B cell (primary cell): ENCODE data around the gene FBN1. TPM values are rescaled to one million over a fixed set of nuclear protein-coding genes. Genes with fewer than 3 reads are reported as not detected.

Experiments used
- ATAC-seq: fragments of 200-7000 bp; cut with Tn5 transposase; one replicate; pipeline ENCODE4 v1.10.0; 2021; ENCODE audit warnings: low read depth, mild to moderate bottlenecking, moderate number of reproducible peaks, moderate library complexity
- CTCF ChIA-PET: fragments of 350-600 bp; sonication (Branson Sonifier 250); formaldehyde crosslinking; loops from one replicate; lab custom pipeline; 2021; ENCODE audit warnings: antibody characterized with exemption, inconsistent platforms; lab: Charles Lee
- POLR2A ChIA-PET: fragments of 350-600 bp; sonication (Branson Sonifier 250); formaldehyde crosslinking; loops from one replicate; lab custom pipeline; 2021; ENCODE audit warnings: antibody characterized with exemption; lab: Charles Lee
- DNase-seq: peaks from one replicate; pipeline ENCODE4 v3.0.0; 2013
- H2AFZ ChIP-seq: 2 replicates; pipeline ENCODE4 v1.6.1; 2012; ENCODE audit warnings: mild to moderate bottlenecking, low read depth, low read length; ENCODE audit not compliant: insufficient read depth, poor library complexity, severe bottlenecking
- H3K27ac ChIP-seq, 2 donors: 1 replicate in 1 of 2; 2 replicates in 1 of 2; pipeline ENCODE4 v1.5.1; 2012 to 2013; ENCODE audit warnings: low read length in 2 of 2, mild to moderate bottlenecking in 2 of 2, moderate library complexity in 1 of 2
- H3K27me3 ChIP-seq, 4 experiments: fragments of 200-600 bp in 1 of 4; sonication (generic) in 1 of 4; replicated peaks in 1 of 4; 1 replicate in 2 of 4; 2 replicates in 2 of 4; pipeline versions ENCODE4 v1.6.1 to v1.7.0; 2013 to 2016; ENCODE audit warnings: low read length in 3 of 4, mild to moderate bottlenecking in 2 of 4, mixed read lengths in 1 of 4, moderate library complexity in 1 of 4; ENCODE audit not compliant: insufficient read depth in 4 of 4, control insufficient read depth in 3 of 4; ENCODE audit errors: control extremely low read depth in 1 of 4
- H3K36me3 ChIP-seq, 2 experiments: replicated peaks in 1 of 2; 1 replicate in 1 of 2; 2 replicates in 1 of 2; pipeline versions ENCODE4 v1.6.1 to v1.7.1; 2013; ENCODE audit warnings: low read length in 1 of 2; ENCODE audit not compliant: insufficient read depth in 2 of 2, control insufficient read depth in 1 of 2; ENCODE audit errors: control extremely low read depth in 1 of 2, extremely low read depth in 1 of 2
- H3K4me1 ChIP-seq, 2 donors: fragments of 200-600 bp in 1 of 2; sonication (generic) in 1 of 2; 1 replicate in 1 of 2; 2 replicates in 1 of 2; pipeline versions ENCODE4 v1.5.1 to v1.6.1; 2013 to 2017; ENCODE audit warnings: low read length in 2 of 2; ENCODE audit not compliant: control insufficient read depth in 2 of 2, insufficient read depth in 2 of 2
- H3K4me2 ChIP-seq: replicated peaks from 2 replicates; pipeline ENCODE3; 2012; ENCODE audit warnings: mild to moderate bottlenecking, low read depth, low read length; ENCODE audit not compliant: poor library complexity, severe bottlenecking
- H3K4me3 ChIP-seq, 5 experiments: fragments of 200-600 bp in 1 of 5; sonication (generic) in 1 of 5; 1 replicate in 3 of 5; 2 replicates in 2 of 5; pipeline versions ENCODE4 v1.5.1 to v1.7.0; 2011 to 2016; ENCODE audit warnings: low read length in 4 of 5, mild to moderate bottlenecking in 4 of 5, low read depth in 2 of 5, control low read depth in 1 of 5, moderate library complexity in 1 of 5; ENCODE audit not compliant: insufficient read depth in 1 of 5; ENCODE audit errors: control extremely low read depth in 1 of 5, extremely low read depth in 1 of 5
- H3K79me2 ChIP-seq: fragments of 200-600 bp; sonication (generic); one replicate; pipeline ENCODE4 v1.6.0; 2016; ENCODE audit warnings: low read length; ENCODE audit not compliant: control insufficient read depth, insufficient read depth
- H3K9ac ChIP-seq: fragments of 200-600 bp; sonication (generic); 2 replicates; pipeline ENCODE4 v1.6.1; 2017; ENCODE audit warnings: mild to moderate bottlenecking, low read length, moderate library complexity
- H3K9me3 ChIP-seq, 3 donors: one replicate each; pipeline versions ENCODE4 v1.6.1 to v1.7.1; 2013; ENCODE audit warnings: low read length in 2 of 3; ENCODE audit not compliant: control insufficient read depth in 2 of 3, insufficient read depth in 1 of 3; ENCODE audit errors: control extremely low read depth in 1 of 3
- H4K20me1 ChIP-seq: 2 replicates; pipeline ENCODE4 v1.6.0; 2012; ENCODE audit warnings: mild to moderate bottlenecking, low read length; ENCODE audit not compliant: insufficient read depth, control insufficient read depth, poor library complexity, severe bottlenecking
- H3K27ac Mint-ChIP-seq: one replicate; pipeline ENCODE4 v1.8.0; 2021; ENCODE audit warnings: mixed read lengths
- H3K27me3 Mint-ChIP-seq: one replicate; pipeline ENCODE4 v1.8.0; 2021; ENCODE audit warnings: mixed read lengths
- H3K4me1 Mint-ChIP-seq: one replicate; pipeline ENCODE4 v1.8.0; 2021; ENCODE audit warnings: mixed read lengths
- H3K4me3 Mint-ChIP-seq: one replicate; pipeline ENCODE4 v1.8.0; 2021; ENCODE audit warnings: mixed read lengths
- H3K9me3 Mint-ChIP-seq: one replicate; pipeline ENCODE4 v1.8.0; 2022; ENCODE audit warnings: mixed read lengths; ENCODE audit not compliant: insufficient read depth
- EZH2 ChIP-seq: IDR thresholded peaks from 2 replicates; pipeline ENCODE4 v1.6.1; 2012; ENCODE audit warnings: borderline replicate concordance, low read depth, mild to moderate bottlenecking, moderate library complexity, low read length; ENCODE audit not compliant: insufficient read depth, poor library complexity, severe bottlenecking
- WGBS: methylation state at CpG from one replicate; pipeline ENCODE4 v1.1.5; 2013; ENCODE audit warnings: missing lambda C conversion rate; ENCODE audit not compliant: insufficient coverage; 5-methylcytosine and 5-hydroxymethylcytosine counted together
- intact Hi-C: fragments of 100-400 bp; cut with micrococcal nuclease; formaldehyde crosslinking; loops from one replicate; pipeline ENCODE4 v1.10.0; 2022
- polyA plus RNA-seq: library from polyadenylated mRNA; depleted of rRNA; stranded (reverse); fragments of >200 nt; gene quantifications from 2 replicates; pipeline ENCODE4 v1.2.3, GENCODE V29; 2012
- total RNA-seq, 2 donors: library from RNA; stranded (reverse); fragments of 120-200 nt in 1 of 2; gene quantifications; 1 replicate in 1 of 2; 2 replicates in 1 of 2; pipeline versions ENCODE4 v1.2.3 to v1.2.4, GENCODE V29; 2013 to 2022
- TF ChIP-seq, protein P1 (sequence below): fragments of 200-600 bp; IDR thresholded peaks from one replicate; pipeline ENCODE4 v1.8.0; 2022; ENCODE audit warnings: antibody characterized with exemption, mild to moderate bottlenecking

FBN1 gene
- total and polyA plus RNA-seq, 2 donors (not counting 1 experiment from before 2014, with no cell fraction given) = 0.15 to 0.25 TPM

DNA sequence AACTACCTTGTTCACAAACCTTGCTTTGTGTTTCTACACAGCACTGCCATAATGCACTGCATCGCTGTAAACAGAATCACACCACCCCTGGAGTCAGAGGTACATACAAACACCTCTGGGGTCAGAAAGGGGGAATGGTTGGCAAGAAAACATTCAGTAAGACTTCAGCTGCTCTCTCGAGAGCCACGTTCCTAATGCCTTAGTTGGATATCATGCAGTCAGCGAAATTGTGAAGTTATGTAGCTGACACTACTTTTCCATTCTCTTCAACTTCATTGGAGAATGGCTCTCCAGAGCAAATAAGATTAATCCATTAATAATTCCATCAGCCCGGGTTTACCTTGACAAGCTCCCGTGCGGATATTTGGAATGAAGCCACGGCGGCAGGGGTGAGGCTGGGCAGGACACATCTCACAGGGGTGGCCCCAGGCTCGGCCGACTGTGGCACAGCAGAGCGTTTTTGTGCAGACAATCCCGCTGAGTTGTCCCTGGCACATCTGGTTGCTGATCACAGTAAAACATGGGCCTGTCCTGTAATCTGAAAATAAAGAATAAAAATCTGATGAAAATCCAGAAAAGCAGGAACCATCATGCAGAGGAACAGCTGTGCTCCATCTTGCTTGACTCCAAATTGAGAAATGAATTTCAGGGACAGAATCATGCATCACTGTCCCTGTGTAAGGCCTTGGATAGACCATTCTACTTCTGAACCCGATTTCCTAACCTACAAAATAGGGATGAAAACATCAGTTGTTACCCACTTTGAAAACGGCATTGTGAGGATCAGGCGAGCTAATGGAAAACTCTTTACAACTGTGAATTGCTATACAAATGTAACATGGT is 108.0 kb downstream of the FBN1 start:
- Mint-ChIP-seq H3K4me3 (no peak overlapping the region), H3K27me3 (peaks cover 3% of the 10 kb centered on the region), H3K9me3 (no peaks in the 10 kb centered on the region), H3K4me1 (no peaks in the 10 kb centered on the region), H3K27ac (no peak overlapping the region)
- WGBS = 96% methylated on average over 11 of the region's 16 CpGs
- no peak overlapping the region for H3K4me3 ChIP-seq
- no peak overlapping the region for H2AFZ ChIP-seq
- POLR2A ChIA-PET = no interaction called here
- intact Hi-C loops = no loop called here
- no peaks in the 10 kb centered on the region for H3K27me3 ChIP-seq
- ATAC-seq (no peak), DNase-seq (no peak)
- no peak for TF ChIP-seq EZH2
- no peaks in the 10 kb centered on the region for H3K79me2 ChIP-seq
- no peak overlapping the region for H3K4me2 ChIP-seq
- CTCF ChIA-PET = no interaction called here
- H4K20me1 ChIP-seq = no peaks in the 10 kb centered on the region
- H3K9me3 ChIP-seq = no peaks in the 10 kb centered on the region
- no peaks in the 10 kb centered on the region for H3K36me3 ChIP-seq
- no peak overlapping the region for H3K9ac ChIP-seq
- H3K27ac ChIP-seq = no peak overlapping the region
- H3K4me1 ChIP-seq = no peaks in the 10 kb centered on the region

DNA sequence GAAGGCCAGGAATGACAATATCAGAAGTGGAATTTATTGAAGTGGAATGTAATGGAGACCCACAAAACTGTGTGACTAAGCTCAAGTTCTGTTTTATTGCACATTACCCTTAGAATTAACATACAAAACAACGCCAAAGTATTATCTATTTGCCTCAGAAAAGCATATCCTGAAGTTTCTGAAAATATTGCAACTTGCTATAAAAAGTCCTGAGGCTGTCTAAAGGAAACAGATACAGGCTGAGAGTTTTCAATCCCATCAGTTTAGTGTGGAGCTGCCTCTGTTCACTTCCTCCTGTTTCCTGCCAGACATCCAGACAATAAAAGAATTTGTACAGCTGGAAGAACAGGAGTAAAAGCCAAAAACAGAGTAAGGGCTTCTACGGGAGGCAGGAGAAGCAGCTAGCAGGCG is 108.8 kb downstream of the FBN1 start:
- no peak for TF ChIP-seq EZH2
- TF ChIP-seq, protein P1, sequence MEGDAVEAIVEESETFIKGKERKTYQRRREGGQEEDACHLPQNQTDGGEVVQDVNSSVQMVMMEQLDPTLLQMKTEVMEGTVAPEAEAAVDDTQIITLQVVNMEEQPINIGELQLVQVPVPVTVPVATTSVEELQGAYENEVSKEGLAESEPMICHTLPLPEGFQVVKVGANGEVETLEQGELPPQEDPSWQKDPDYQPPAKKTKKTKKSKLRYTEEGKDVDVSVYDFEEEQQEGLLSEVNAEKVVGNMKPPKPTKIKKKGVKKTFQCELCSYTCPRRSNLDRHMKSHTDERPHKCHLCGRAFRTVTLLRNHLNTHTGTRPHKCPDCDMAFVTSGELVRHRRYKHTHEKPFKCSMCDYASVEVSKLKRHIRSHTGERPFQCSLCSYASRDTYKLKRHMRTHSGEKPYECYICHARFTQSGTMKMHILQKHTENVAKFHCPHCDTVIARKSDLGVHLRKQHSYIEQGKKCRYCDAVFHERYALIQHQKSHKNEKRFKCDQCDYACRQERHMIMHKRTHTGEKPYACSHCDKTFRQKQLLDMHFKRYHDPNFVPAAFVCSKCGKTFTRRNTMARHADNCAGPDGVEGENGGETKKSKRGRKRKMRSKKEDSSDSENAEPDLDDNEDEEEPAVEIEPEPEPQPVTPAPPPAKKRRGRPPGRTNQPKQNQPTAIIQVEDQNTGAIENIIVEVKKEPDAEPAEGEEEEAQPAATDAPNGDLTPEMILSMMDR = no peak
- no peaks in the 10 kb centered on the region for H3K9me3 ChIP-seq
- Mint-ChIP-seq H3K27ac (no peak overlapping the region), H3K9me3 (no peaks in the 10 kb centered on the region), H3K4me3 (no peak overlapping the region), H3K4me1 (no peaks in the 10 kb centered on the region), H3K27me3 (peaks cover 3% of the 10 kb centered on the region)
- no peak for DNase-seq
- H3K79me2 ChIP-seq = no peaks in the 10 kb centered on the region
- no peaks in the 10 kb centered on the region for H3K4me1 ChIP-seq
- H4K20me1 ChIP-seq = no peaks in the 10 kb centered on the region
- H3K27me3 ChIP-seq = no peaks in the 10 kb centered on the region
- CTCF ChIA-PET = interaction anchor here (1.2 kb wide), 1 partner anchor 11 kb away, joined by 3 read pairs; no protein-coding TSS in a partner anchor
- H3K9ac ChIP-seq = no peak overlapping the region
- H2AFZ ChIP-seq = no peak overlapping the region
- H3K36me3 ChIP-seq = no peaks in the 10 kb centered on the region
- intact Hi-C loops = no loop called here
- WGBS = no CpG with 5 or more reads among the region's 3 CpGs
- H3K27ac ChIP-seq = no peak overlapping the region
- H3K4me3 ChIP-seq = no peak overlapping the region
- POLR2A ChIA-PET = no interaction called here
- no peak for ATAC-seq
- no peak overlapping the region for H3K4me2 ChIP-seq
